ENCODE measurements around the gene SYF2.
"Not testable (repeated sequence)": the region's sequence is repeated elsewhere in the genome, so short reads cannot be mapped to it uniquely, and the experiment has no call there.

SYF2 gene

DNA sequence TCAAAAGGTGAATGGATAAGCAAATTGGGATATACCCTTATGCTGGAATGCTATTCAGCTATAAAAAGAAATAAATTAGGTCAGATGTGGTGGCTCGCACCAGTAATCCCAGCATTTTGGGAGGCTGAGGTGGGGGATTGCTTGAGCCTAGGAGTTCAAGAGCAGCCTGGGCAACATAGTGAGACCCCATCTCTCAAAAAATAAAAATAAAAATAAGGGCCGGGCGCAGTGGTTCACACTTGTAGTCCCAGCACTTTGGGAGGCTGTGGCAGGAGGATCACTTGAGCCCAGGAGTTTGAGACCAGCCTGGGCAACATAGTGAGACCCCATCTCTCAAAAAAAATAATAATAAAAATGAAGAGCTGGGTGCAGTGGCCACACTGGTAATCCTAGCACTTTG, 44.4 kb downstream of the SYF2 start:
- H3K4me1 ChIP-seq (ENCODE audit: control insufficient read depth, insufficient read depth, low read length); H3K36me3 ChIP-seq (ENCODE audit: control insufficient read depth in 2 of 2, insufficient read depth in 1 of 2, low read length in 2 of 2); H3K27ac ChIP-seq (ENCODE audit: extremely low read depth, low read depth, low read length); H3K4me3 ChIP-seq (ENCODE audit: low read depth, low read length); H3K9me3 ChIP-seq (ENCODE audit: control insufficient read depth, insufficient read depth, low read depth, low read length); CTCF ChIA-PET: not testable (repeated sequence)
- POLR2A ChIA-PET: interaction anchor here (0.7 kb wide), 1 partner anchor 312 kb away, joined by 3 read pairs; no protein-coding TSS in a partner anchor
- peak; percentile 93 for TF ChIP-seq ZNF121 (tag by site-specific recombination; IDR thresholded peaks at IDR 0.05)

DNA sequence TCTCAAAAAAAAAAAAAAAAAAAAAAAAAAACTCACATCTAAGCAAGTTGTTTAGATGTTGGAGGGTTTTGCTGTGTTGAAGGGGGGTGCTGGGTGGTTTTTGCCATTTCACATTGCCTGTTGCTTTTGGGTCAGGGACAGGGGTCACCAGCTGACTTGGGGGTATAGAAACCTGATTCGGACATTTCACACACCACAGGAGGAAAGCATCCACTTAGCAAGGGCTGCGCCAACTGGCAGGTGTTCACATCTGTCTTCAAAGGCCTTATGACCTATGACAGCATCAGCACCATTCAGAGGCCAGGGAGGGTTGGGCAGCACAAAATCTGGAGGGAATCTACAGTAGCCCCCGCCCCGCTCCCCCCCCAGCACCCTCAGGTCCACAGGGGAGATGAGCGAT, 45.2 kb downstream of the SYF2 start:
- Histone ChIP-seq H3K27ac (ENCODE audit: extremely low read depth, low read depth, low read length) (no peak overlapping the region), H3K9me3 (ENCODE audit: control insufficient read depth, insufficient read depth, low read depth, low read length) (no peaks in the 10 kb centered on the region), H3K36me3 (ENCODE audit: control insufficient read depth in 2 of 2, insufficient read depth in 1 of 2, low read length in 2 of 2) (no peaks in the 10 kb centered on the region), H3K4me3 (ENCODE audit: low read depth, low read length) (no peak overlapping the region), H3K4me1 (ENCODE audit: control insufficient read depth, insufficient read depth, low read length) (no peaks in the 10 kb centered on the region)
- CTCF ChIA-PET: no interaction called here
- no peak for TF ChIP-seq ZNF266 (tag by site-specific recombination; IDR thresholded peaks at IDR 0.05; ENCODE audit: low read depth)
- TF ChIP-seq, protein P1, sequence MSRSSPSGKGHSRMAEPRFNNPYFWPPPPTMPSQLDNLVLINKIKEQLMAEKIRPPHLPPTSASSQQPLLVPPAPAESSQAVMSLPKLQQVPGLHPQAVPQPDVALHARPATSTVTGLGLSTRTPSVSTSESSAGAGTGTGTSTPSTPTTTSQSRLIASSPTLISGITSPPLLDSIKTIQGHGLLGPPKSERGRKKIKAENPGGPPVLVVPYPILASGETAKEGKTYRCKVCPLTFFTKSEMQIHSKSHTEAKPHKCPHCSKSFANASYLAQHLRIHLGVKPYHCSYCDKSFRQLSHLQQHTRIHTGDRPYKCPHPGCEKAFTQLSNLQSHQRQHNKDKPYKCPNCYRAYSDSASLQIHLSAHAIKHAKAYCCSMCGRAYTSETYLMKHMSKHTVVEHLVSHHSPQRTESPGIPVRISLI (tag by site-specific recombination; IDR thresholded peaks at IDR 0.05): peak; percentile 50; the same call in 1 of the 2 replicates
- POLR2A ChIA-PET: no interaction called here

DNA sequence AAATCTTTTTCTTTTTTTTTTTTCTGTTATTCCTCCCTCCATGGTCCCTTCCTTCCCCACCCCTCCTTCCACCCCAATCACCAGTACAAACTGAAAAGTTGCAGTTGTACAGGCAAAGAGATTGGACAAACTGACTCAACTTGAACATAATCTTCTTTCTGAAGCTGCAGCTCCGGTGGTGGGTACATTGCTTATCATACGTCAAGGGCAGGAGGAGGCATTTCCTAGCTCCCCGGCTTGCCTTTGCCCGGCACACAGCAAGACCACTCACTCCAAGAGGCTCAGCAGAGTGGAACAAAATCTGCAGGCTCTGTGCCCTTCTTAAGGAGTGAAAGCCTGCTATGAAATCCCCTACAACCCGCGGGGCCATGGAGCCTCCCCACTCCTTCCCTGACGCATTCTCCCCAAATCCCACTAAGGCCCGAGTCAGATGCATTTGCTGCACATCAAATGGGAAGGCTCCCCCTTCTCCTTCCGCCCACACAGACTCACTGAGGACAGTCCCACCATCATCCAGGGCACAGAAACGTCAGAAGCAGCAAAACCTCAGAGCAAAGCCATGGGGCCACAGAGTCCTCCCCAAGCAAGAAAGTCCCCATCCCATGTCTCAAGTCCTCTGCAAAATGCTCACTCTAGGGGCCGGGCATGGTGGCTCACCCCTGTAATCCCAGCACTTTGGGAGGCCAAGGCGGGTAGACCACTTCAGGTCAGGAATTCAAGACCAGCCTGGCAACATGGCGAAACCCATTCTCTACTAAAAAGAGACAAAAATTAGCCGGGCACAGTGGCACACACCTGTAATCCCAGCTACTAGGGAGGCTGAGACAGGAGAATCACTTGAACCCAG, 45.9 kb downstream of the SYF2 start:
- Histone ChIP-seq H3K36me3 (ENCODE audit: control insufficient read depth in 2 of 2, insufficient read depth in 1 of 2, low read length in 2 of 2) (no peaks in the 10 kb centered on the region), H3K9me3 (ENCODE audit: control insufficient read depth, insufficient read depth, low read depth, low read length) (no peaks in the 10 kb centered on the region), H3K27ac (ENCODE audit: extremely low read depth, low read depth, low read length) (no peak overlapping the region), H3K4me1 (ENCODE audit: control insufficient read depth, insufficient read depth, low read length) (no peaks in the 10 kb centered on the region), H3K4me3 (ENCODE audit: low read depth, low read length) (no peak overlapping the region)
- ChIA-PET CTCF (no interaction called here), POLR2A (interaction anchor here (0.7 kb wide), 1 partner anchor 1299 kb away, joined by 5 read pairs; no protein-coding TSS in a partner anchor)
- TF ChIP-seq, protein P2, sequence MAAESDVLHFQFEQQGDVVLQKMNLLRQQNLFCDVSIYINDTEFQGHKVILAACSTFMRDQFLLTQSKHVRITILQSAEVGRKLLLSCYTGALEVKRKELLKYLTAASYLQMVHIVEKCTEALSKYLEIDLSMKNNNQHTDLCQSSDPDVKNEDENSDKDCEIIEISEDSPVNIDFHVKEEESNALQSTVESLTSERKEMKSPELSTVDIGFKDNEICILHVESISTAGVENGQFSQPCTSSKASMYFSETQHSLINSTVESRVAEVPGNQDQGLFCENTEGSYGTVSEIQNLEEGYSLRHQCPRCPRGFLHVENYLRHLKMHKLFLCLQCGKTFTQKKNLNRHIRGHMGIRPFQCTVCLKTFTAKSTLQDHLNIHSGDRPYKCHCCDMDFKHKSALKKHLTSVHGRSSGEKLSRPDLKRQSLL (tag by site-specific recombination; IDR thresholded peaks at IDR 0.05): no peak
- TF ChIP-seq, protein P3, sequence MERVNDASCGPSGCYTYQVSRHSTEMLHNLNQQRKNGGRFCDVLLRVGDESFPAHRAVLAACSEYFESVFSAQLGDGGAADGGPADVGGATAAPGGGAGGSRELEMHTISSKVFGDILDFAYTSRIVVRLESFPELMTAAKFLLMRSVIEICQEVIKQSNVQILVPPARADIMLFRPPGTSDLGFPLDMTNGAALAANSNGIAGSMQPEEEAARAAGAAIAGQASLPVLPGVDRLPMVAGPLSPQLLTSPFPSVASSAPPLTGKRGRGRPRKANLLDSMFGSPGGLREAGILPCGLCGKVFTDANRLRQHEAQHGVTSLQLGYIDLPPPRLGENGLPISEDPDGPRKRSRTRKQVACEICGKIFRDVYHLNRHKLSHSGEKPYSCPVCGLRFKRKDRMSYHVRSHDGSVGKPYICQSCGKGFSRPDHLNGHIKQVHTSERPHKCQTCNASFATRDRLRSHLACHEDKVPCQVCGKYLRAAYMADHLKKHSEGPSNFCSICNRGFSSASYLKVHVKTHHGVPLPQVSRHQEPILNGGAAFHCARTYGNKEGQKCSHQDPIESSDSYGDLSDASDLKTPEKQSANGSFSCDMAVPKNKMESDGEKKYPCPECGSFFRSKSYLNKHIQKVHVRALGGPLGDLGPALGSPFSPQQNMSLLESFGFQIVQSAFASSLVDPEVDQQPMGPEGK (tag by site-specific recombination; IDR thresholded peaks at IDR 0.05): no peak
- TF ChIP-seq, protein P4, sequence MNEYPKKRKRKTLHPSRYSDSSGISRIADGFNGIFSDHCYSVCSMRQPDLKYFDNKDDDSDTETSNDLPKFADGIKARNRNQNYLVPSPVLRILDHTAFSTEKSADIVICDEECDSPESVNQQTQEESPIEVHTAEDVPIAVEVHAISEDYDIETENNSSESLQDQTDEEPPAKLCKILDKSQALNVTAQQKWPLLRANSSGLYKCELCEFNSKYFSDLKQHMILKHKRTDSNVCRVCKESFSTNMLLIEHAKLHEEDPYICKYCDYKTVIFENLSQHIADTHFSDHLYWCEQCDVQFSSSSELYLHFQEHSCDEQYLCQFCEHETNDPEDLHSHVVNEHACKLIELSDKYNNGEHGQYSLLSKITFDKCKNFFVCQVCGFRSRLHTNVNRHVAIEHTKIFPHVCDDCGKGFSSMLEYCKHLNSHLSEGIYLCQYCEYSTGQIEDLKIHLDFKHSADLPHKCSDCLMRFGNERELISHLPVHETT (tag by site-specific recombination; IDR thresholded peaks at IDR 0.05): no peak
- TF ChIP-seq SP3 (tag by site-specific recombination; IDR thresholded peaks at IDR 0.05) (no peak), ZNF521 (tag by site-specific recombination; IDR thresholded peaks at IDR 0.05) (no peak), ZSCAN23 (tag by site-specific recombination; IDR thresholded peaks at IDR 0.05) (no peak), ZEB2 (tag by site-specific recombination; IDR thresholded peaks at IDR 0.05) (no peak), ZNF175 (tag by site-specific recombination; IDR thresholded peaks at IDR 0.05) (no peak), ZNF830 (tag by site-specific recombination; IDR thresholded peaks at IDR 0.05; ENCODE audit: low read depth) (no peak), ZBTB8A (tag by site-specific recombination; IDR thresholded peaks at IDR 0.05) (no peak)
- TF ChIP-seq, protein P5, sequence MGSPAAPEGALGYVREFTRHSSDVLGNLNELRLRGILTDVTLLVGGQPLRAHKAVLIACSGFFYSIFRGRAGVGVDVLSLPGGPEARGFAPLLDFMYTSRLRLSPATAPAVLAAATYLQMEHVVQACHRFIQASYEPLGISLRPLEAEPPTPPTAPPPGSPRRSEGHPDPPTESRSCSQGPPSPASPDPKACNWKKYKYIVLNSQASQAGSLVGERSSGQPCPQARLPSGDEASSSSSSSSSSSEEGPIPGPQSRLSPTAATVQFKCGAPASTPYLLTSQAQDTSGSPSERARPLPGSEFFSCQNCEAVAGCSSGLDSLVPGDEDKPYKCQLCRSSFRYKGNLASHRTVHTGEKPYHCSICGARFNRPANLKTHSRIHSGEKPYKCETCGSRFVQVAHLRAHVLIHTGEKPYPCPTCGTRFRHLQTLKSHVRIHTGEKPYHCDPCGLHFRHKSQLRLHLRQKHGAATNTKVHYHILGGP (tag by site-specific recombination; IDR thresholded peaks at IDR 0.05): no peak
- TF ChIP-seq, protein P6, sequence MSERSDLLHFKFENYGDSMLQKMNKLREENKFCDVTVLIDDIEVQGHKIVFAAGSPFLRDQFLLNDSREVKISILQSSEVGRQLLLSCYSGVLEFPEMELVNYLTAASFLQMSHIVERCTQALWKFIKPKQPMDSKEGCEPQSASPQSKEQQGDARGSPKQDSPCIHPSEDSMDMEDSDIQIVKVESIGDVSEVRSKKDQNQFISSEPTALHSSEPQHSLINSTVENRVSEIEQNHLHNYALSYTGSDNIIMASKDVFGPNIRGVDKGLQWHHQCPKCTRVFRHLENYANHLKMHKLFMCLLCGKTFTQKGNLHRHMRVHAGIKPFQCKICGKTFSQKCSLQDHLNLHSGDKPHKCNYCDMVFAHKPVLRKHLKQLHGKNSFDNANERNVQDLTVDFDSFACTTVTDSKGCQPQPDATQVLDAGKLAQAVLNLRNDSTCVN (tag by site-specific recombination; optimal IDR thresholded peaks at IDR 0.05): no peak

Data from HEK293 (cell line).